ENCODE measurements around the gene TRERF1.

The TRERF1 gene

GRCh38 chr6:42366011-42366705 is 85.6 kb downstream of the TRERF1 start:
- no peak overlapping the region for H3K4me3 ChIP-seq (ENCODE audit: insufficient read depth, low read length, poor library complexity, severe bottlenecking)
- H3K9me2 ChIP-seq (replicated peaks; ENCODE audit: insufficient read depth, low read length), result no peaks in the 10 kb centered on the region
- no peaks in the 10 kb centered on the region for H3K36me3 ChIP-seq (ENCODE audit: low read length)
- peak overlapping the region; percentile 43 for H3K4me2 ChIP-seq (ENCODE audit: low read depth, low read length, poor library complexity, severe bottlenecking)
- TF ChIP-seq CTCF (IDR thresholded peaks at IDR 0.05; ENCODE audit: insufficient read depth, low read length, poor library complexity, severe bottlenecking), result no peak
- no peak for TF ChIP-seq EZH2phosphoT487 (conservative IDR thresholded peaks at IDR 0.05; ENCODE audit: low read length)
- no peak overlapping the region for H3K27ac ChIP-seq (ENCODE audit: low read depth, low read length)
- H3K79me2 ChIP-seq (ENCODE audit: insufficient read depth, low read length), result no peaks in the 10 kb centered on the region
- H4K20me1 ChIP-seq (ENCODE audit: low read depth, low read length), result no peaks in the 10 kb centered on the region
- H2AFZ ChIP-seq (ENCODE audit: low read depth, low read length, severe bottlenecking), result no peak overlapping the region
- no peak overlapping the region for H3K9ac ChIP-seq (ENCODE audit: low read length)
- no peaks in the 10 kb centered on the region for H3K27me3 ChIP-seq (ENCODE audit: low read length)
- H3K9me3 ChIP-seq (ENCODE audit: insufficient read depth, low read length), result no peaks in the 10 kb centered on the region
- H3F3A ChIP-seq (ENCODE audit: insufficient read depth), result 0 out of 2 replicates have a peak, but pooled peaks cover 6% of the 10 kb centered on the region

GRCh38 chr6:42365021-42365420 is 86.7 kb downstream of the TRERF1 start:
- no peak overlapping the region for H3K4me3 ChIP-seq (ENCODE audit: insufficient read depth, low read length, poor library complexity, severe bottlenecking)
- no peaks in the 10 kb centered on the region for H3K36me3 ChIP-seq (ENCODE audit: low read length)
- no peak overlapping the region for H3K27ac ChIP-seq (ENCODE audit: low read depth, low read length)
- H3F3A ChIP-seq (ENCODE audit: insufficient read depth), result 0 out of 2 replicates have a peak, but pooled peaks cover 6% of the 10 kb centered on the region
- H3K9ac ChIP-seq (ENCODE audit: low read length), result no peak overlapping the region
- no peaks in the 10 kb centered on the region for H3K79me2 ChIP-seq (ENCODE audit: insufficient read depth, low read length)
- no peaks in the 10 kb centered on the region for H3K27me3 ChIP-seq (ENCODE audit: low read length)
- H4K20me1 ChIP-seq (ENCODE audit: low read depth, low read length), result no peaks in the 10 kb centered on the region
- H3K9me2 ChIP-seq (replicated peaks; ENCODE audit: insufficient read depth, low read length), result no peaks in the 10 kb centered on the region
- TF ChIP-seq EZH2phosphoT487 (conservative IDR thresholded peaks at IDR 0.05; ENCODE audit: low read length) (no peak), CTCF (IDR thresholded peaks at IDR 0.05; ENCODE audit: insufficient read depth, low read length, poor library complexity, severe bottlenecking) (no peak)
- no peak overlapping the region for H2AFZ ChIP-seq (ENCODE audit: low read depth, low read length, severe bottlenecking)
- no peak overlapping the region for H3K4me2 ChIP-seq (ENCODE audit: low read depth, low read length, poor library complexity, severe bottlenecking)
- H3K9me3 ChIP-seq (ENCODE audit: insufficient read depth, low read length), result no peaks in the 10 kb centered on the region

- H3K4me2 ChIP-seq (ENCODE audit: low read depth, low read length, poor library complexity, severe bottlenecking), result no peak overlapping the region
- H3K4me3 ChIP-seq (ENCODE audit: insufficient read depth, low read length, poor library complexity, severe bottlenecking), result no peak overlapping the region
- H3K79me2 ChIP-seq (ENCODE audit: insufficient read depth, low read length), result no peaks in the 10 kb centered on the region
- no peaks in the 10 kb centered on the region for H3K9me2 ChIP-seq (replicated peaks; ENCODE audit: insufficient read depth, low read length)
- H3F3A ChIP-seq (ENCODE audit: insufficient read depth), result 0 out of 2 replicates have a peak, but pooled peaks cover 6% of the 10 kb centered on the region
- no peaks in the 10 kb centered on the region for H4K20me1 ChIP-seq (ENCODE audit: low read depth, low read length)
- H3K27me3 ChIP-seq (ENCODE audit: low read length), result no peaks in the 10 kb centered on the region
- no peak overlapping the region for H3K27ac ChIP-seq (ENCODE audit: low read depth, low read length)
- H3K36me3 ChIP-seq (ENCODE audit: low read length), result no peaks in the 10 kb centered on the region
- no peaks in the 10 kb centered on the region for H3K9me3 ChIP-seq (ENCODE audit: insufficient read depth, low read length)
- no peak for TF ChIP-seq EZH2phosphoT487 (conservative IDR thresholded peaks at IDR 0.05; ENCODE audit: low read length)
- no peak for TF ChIP-seq CTCF (IDR thresholded peaks at IDR 0.05; ENCODE audit: insufficient read depth, low read length, poor library complexity, severe bottlenecking)
- no peak overlapping the region for H2AFZ ChIP-seq (ENCODE audit: low read depth, low read length, severe bottlenecking)
- H3K9ac ChIP-seq (ENCODE audit: low read length), result no peak overlapping the region
These were observed 87.5 kb downstream of the TRERF1 start for GRCh38 chr6:42363926-42364849.
